HG03432 (cell line): ENCODE results near the gene LRRC59.
A peak's percentile ranks its signal among the peaks of the same experiment; 100 is the strongest.
"Not testable (repeated sequence)": the region's sequence is repeated elsewhere in the genome, so short reads cannot be mapped to it uniquely, and the experiment has no call there.

Experiments used
- ATAC-seq: cut with Tn5 transposase; IDR thresholded peaks from one replicate; pipeline ENCODE4 v1.9.1; 2021; ENCODE audit warnings: mild to moderate bottlenecking, moderate library complexity; ENCODE audit not compliant: unreplicated experiment

The LRRC59 gene

DNA sequence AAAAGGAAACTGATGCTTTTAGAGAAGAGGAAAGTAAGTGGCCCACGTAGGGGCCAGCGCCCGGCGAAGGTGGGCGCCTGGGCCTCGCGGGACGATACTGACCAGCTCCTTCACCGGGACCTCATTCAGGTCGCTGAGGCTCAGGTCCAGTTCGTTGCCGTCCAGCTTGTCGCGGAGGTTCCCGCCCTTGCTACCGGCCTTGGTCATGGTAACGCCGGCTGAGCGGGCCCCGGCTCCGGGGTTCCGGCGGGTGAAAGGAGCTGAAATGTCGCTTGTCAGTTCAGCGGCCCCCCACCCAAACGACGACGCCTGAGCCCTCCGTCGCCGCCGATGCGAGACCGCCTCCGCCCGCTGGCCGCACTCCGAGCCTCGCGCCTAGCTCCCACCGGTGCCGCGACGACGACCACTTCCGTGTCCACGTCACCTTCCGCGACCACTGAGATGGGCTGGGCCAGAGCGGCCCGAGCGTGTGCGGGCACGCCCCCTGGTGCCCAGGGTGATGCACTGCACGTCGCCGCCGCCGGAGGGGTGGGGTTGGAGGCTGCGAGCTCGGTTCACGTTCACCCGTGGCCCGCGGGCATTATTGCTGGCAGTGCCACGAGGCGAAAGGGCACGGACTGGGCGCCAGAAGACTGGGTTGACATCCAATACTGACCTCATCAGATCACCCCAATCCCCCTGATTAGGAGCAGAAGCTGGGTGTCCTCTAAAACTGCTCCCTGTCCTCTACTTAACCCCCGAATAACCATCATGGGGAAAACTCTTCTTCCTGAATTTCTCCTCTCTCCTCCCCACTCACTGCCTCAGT lies at the start of gene LRRC59:
Gene LRRC59 (minus strand): TSS at position 413 of the 808 bp plus-strand sequence. CDS start 206 bp downstream, at position 207.
- ATAC-seq: peak; percentile 98

DNA sequence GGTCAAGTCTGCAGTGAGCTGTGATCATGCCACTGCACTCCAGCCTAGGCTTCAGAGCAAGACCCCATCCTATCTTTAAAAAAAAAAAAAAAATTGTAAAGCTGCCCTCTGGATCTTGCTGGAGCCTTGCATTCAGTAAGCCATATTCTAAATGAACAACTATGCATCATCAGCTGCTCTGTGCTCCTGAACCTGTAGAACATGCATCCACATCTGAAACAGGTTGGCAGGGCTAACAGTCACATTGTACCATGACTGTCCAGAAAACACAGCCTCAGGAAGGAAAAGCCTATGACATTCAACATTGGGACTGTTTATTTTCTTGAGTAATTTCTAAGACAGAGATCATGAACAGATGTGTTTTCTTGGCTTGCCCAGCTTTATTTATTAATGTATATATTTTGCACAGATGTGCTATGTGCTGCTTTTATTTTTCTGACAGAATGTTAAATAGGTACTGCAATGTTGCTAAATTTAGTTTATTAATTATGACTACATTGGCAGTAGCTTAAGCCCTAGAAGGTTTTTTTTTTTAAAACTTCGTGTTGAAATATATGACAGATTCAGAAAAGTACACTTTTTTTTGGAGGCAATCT lies 48.5 kb upstream of the LRRC59 start:
- ATAC-seq: no peak

DNA sequence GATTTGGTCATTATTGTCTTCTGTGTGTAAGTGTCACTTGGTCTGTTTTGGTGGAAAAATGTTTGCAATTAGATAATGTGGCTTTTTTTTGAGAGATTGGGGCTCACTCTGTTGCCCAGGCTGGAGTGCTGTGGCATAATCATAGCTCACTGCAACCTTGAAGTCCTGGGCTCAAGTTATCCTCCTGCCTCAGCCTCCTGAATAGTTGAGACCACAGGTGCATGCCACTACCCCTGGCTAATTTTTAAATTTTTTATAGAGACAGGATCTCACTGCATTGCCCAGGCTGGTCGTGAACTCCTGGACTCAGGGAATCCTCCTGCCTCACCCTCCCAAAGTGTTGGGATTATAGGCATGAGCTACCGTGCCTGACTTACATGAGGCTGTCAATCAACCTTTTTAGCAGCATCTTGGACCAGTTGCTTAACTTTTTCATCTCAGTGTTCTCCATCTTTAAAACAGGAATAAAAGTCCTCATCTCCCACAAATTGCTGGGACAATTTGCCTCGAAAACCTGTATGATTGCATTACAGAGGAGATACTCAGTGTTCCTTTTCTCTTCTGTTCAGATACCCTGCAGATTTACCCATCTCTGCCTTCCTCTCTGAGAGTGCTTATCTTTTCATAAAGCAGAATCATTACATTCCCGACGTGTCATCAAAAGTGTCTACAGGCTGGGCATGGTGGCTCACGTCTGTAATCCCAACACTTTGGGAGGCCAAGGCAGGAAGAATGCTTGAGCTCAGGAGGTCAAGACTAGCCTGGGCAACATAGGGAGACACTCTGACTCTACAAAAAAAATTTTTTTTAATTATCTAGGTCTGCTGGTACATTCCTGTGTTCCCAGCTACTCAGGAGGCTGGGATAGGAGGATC lies 47.8 kb upstream of the LRRC59 start:
- ATAC-seq: no peak

DNA sequence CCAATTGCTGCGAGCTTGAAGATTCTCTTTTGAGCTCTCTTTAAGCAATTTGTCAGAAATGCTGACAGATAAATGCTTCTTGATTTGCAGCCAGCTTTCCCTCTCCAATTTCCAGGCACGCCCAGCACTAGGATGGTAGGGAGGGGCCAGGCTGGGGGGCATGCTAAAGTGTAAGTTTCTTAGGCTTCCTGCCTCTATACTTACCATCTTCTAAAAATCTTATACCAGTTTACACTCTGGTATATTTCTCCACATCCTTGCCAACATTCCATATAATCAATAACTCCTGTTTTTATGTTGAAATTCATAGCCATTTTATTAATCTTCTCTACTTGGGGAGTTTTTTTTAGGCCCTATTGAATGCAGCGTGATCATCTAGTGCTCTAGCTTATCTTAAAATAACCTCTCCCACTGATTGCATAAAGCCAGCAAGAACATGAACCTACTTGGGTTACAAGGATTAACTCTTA lies 46.2 kb upstream of the LRRC59 start:
- no peak for ATAC-seq

DNA sequence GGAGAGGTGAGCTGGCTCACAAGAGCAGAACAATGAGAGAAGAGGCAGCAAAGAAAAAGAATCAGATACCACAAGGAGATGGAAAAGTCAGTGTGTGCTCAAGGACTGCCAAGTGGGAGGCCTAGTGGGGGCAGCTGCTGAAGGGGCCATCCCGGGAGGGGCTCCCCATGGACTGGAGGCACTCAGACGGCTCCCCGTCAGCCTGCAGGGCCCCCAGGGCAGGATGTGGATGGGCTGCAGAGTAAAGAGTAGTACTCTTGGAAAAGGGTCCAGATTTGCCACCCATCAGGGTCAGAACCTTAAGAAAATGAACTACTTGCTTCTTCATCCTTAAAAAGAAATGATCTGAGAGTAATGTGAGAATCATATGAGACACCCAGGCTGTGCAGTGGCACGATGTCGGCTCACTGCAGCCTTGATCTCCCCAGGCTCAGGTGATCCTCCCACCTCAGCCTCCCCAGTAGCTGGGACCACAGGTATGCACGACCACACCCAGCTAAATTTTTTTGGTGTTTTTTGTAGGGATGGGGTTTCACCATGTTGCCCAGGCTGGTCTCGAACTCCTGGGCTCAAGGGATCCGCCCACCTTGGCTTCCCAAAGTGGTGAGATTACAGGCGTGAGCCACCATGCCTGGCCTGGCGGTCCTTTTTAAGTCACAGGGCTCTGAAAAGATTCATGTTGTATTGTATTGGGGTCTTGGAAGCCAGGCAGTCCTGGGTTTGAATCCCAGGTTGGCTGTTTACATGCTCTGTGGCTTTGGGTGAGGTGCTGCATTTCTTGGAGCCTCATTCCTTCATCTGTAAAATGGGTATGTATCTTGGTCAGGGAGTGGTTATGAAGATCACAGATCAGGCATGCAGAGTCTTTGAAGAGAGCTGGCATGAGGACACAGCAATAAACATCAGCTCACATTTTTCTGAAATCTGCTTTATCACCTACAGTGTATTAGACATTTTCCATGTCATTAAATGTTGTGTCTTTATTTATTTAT lies 43.8 kb upstream of the LRRC59 start:
- ATAC-seq: no peak

DNA sequence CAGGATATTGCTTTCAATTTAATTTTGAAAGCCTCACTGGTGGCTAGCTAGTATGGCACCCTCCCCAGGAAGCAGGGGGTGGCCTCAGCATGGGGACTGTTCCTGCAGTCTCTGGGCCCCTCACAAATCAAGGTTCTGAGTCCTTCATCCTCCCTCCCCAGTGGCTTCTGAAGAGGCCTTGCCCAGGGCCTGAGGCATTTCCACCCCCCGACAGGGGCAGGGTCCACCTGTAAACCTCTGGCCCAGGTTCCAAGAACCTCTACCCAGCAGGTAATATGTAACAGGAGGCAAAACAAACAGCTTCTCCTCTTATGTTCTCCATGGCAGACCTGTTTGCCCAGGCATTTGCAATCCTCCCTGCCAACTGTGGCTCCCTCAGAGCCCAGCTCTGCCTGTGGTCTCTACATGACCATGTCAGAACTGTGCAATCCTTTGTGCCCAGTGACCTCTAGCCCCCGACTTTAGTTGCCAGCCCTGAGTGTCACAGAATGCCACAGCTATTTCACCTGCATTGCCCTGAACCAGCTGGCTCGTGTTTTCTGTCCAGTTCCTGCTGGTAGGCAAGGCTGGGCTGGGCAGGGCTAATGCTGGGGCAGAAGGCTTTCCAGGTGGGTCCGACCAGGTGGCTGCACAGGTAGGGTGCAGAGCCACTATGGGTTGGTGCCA lies 43.0 kb upstream of the LRRC59 start:
- no peak for ATAC-seq

DNA sequence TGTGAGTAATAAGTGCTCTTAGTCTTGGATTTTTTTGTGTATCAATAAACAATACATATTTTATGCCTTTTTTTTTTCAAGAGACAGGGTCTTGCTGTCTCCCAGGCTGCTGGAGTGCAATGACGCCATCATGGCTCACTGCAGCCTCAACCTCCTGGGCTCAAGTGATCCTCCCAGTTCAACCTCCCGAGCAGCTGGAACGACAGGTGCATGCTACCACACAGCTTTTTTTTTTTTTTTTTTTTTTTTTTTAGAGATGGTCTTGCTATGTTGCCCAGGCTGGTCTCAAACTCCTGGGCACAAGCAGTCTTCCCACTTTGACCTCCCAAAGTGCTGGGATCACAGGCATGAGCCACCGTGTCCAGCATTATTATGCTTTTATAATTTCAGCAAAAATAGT lies 41.7 kb upstream of the LRRC59 start:
- ATAC-seq: no peak

DNA sequence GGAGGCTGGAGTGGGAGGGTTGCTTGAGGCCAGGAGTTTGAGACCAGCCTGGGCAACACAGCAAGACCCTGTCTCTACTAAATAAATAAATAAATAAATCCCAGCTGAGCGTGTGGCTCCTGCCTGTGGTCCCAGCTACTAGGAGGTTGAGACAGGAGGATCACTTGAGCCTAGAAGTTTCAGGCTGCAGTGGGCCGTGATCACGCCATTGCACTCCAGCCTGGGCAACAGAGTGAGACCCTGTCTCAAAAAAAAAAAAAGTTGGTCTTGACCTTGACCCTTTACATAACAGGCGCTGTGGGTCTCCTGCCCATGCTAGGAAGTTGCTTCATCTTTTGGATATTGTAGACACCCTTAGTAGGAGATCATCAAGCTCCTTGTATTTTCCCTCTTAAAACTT lies 40.1 kb upstream of the LRRC59 start:
- ATAC-seq: no peak

DNA sequence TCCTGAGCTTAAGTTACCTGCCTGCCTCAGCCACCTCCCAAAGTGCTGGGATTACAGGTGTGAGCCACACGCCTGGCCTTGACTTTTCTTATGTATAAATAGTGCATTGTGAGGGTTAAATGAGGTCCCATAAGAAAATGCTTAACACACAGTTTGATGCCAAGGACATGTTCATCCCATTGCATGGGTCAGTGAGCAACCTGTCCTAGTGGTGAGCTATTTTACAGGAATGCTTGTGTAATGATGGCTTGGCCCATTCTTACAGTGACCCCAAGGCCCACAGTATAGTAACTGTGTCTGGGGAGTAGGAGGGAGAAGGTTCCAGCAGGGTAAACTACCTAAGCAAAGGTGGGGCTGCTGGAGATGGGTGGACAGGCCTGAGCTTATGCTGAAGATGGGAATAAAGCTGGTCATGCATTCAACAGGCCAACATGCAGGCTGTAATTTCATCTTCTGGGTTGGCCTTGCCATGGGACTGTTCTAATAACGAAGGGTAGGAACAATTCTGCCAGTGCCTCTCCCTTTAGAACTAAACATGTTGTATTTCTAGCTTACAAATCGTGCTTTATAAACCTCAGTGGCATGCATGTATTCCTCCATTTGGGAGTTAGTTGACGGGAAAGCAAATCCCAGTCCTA lies 34.9 kb upstream of the LRRC59 start:
- ATAC-seq: no peak

DNA sequence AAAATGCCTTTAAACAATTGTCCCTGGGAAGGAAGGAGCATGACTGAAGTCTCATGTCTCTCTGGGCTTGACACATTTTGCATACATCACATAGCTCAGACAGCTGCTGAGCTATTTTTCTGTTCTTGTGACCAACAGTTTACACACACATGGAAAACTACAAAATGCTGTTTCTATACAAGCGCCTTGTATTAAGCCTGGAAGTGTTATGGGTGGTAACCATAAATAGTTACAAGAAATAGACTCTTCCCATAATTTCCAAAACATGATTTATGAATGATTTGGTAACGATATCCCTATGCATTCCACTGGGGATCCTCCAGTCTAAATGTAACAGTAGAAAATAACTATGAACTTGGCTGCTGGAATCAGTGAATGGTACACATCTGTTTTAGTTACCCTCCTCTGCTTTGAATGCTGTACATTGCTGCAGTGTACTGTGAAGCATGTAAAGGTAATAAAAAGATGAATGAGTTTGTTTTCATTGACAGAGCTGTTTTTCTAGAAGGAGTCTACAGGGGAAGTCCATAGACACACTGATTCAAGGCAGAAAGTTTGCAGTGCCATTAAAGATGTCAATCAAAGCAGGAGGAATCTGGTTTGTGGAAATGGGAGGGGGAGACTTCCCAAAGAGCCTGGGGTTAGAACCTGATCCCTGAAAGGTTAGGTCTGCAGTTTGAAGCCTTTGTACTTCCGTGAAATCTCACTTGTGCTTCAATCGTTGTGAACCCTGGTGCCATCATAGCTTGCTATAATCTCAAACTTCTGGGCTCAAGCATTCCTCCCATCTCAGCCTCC lies 33.7 kb upstream of the LRRC59 start:
- no peak for ATAC-seq

DNA sequence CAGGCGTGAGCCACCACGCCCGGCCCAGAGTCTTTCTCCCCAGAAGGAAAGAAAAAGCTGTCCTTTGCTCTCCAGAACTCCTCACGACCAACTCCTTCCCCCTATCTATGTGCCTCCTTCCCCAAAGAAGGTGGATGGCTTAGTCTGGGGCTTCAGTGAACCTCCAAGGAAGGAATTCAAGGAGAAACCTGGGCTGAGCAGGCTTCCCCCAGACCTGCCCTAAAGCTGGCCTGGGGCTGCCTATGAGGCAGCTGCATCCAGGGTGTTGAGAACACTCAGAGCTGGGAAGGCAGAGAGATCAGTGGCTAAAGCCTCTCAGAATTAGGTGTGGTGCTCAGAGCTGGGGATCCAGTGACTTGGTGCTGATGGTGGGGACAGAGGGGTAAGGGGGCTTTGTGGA lies 32.5 kb upstream of the LRRC59 start:
- no peak for ATAC-seq

DNA sequence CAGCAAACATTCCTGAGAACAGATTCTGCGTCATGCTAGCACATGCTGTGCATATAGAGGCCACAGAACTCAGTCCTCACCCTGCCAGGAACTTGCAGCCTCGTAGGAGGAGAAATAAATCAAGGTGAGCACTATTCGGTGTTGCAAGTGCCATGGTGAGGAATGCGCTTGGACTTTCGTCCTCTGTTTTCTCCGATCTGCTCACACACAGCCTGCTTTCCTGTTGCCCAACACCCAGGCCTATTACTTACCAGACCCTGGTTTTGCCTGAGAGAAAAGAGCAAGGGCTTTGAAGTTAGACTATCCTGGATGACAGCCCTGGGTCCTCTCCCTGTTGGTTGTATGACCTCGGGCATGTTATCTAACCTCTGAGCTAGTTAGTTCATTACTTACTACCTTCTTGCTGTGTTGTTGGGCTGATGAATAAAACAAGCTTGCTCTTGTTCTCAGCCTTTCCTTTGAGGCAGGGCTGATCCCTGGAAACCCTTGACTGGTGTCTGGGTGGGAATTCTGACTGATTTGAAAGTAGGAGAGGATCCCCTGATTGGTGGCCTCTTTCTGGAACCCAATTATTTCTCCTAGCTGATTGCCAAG lies 31.6 kb upstream of the LRRC59 start:
- ATAC-seq: no peak

DNA sequence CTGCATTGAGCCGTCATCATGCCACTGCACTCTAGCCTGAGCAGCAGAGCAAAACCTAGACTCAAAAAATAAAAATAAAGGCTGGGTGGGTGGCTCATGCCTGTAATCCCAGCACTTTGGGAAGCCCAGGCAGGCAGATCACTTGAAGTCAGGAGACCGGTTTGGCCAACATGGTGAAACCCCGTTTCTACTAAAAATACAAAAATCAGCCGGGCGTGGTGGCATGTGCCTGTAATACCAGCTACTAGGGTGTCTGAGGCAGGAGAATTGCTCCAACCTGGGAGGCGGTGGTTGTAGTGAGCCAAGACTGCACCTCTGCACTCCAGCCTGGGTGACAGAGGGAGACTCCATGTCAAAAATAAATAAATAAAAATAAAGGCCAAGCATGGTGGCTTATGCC lies 30.8 kb upstream of the LRRC59 start:
- not testable (repeated sequence) for ATAC-seq

DNA sequence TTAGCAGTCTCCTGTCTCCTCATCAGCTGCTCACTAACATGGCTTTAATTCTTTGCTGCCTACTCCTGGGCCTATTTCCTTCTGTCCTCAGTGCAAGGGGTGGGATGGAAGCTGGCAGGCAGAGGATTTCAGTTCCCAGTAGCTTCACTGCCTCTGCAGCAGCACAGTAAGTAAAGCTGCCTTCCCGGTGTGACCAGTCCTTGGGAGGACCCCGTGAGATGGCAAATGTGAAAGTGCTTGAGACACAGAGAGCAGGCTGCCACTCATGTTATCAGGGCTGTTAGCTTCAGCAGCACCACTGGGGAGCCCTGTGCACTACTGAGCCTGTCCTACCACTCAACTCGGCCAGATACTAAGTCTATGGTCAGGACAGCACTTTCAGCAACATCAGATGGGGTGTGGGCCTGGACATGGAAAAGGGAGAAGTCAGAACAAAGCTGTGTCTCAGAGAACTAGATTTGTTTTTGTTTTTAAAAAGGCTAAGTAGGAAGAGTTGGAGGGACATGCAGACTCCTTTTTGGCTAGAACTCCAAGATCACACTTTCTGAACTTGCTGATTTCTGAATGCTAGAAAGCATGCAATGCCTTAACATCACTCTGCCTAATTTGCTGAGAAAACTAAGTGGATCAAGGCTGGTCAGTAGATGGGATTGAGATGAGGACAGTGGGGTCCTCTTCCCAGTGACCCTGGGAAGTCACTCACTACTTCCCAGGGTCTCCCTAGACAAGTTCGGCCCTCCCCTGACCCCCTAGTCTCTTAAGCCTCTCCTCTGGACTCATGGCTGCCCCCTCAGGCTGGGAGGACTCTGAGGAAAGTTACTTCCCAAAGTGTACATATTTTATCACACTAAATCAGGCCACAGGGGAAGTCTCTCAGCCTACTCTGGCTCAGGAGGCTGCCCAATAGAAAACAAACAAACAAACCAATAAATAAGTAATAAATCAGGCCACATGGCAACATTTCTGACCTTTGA lies 29.8 kb upstream of the LRRC59 start:
- ATAC-seq: peak; percentile 21

DNA sequence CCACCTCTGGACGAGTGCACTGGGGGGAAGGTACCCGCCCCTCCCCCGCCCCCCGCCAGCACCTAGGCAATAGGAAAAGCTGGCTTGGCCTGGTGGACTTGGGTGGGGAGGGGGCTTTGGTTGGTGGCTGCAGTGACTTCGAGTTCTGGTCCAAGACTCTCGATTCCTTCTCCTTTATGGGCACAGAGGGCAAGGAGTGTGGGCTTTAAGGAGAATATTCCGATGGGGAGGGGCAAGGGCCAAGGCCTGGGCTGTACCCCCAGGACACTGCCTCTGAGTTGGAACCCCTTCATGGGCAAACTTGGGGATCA lies 29.1 kb upstream of the LRRC59 start:
- no peak for ATAC-seq

DNA sequence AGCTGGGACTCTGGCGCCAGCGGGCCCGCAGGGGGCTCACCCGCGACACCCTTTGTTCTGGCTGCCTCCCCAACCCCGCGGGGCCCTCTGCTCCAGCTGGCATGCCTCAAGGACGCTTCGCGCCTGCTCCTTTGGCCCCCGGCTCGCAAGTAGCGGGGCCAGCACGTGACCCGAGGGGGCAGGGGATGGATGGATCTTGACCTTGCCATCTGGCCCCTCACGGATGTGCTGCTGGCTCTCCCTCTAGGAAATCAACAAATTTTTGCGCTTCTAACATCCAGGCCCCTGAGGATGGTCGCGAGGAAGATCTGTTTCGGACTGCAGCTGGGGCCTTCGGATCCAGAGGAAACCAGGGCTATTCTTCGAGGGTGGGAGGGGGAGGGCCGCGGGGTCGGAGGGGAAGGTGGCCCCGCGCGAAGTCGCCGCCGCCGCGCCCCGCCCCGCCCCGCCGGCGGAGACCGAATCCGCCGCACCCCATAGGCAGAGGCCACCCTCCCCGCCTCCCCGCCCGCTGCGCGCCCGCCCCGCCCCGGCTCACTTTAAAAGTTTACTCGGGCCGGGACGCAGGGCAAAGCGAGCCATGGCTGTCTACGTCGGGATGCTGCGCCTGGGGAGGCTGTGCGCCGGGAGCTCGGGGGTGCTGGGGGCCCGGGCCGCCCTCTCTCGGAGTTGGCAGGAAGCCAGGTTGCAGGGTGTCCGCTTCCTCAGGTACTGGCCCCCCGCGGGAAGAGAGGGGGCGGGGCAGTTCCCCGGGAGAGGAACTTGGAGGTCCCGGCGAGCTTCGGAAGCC lies 28.6 kb upstream of the LRRC59 start, which contains the start of gene ACSF2:
Gene ACSF2 (plus strand): TSS at position 537 of the 790 bp plus-strand sequence. CDS start 44 bp downstream, at position 581.
- ATAC-seq: peak; percentile 64
